Measurements from ENCODE around the gene CDC42SE2.
"Not testable (repeated sequence)": the region's sequence is repeated elsewhere in the genome, so short reads cannot be mapped to it uniquely, and the experiment has no call there.

Gene CDC42SE2

DNA sequence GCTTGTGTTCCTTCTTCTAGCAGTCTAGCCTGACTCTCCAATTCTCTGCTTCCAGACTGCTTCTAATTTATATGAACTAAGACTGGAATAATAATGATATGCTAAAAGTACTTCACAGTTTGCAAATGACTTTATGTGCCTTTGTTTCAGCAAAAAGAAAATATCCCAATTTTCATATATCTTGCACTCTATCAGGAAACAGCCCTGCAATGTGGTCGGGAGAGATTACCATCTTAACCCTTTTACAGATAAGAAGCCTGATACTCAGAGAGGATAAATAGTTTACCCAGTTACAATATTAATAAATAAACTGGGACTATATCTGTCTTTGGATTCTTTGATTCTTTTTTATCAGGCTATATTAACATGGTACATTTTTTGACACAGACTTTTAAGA lies 126.0 kb downstream of the CDC42SE2 start:
- no peak for DNase-seq (ENCODE audit: low read depth)

GRCh38 chr5:131392466-131393095 lies 128.7 kb downstream of the CDC42SE2 start:
- DNase-seq (ENCODE audit: low read depth): no peak

- DNase-seq (ENCODE audit: low read depth): no peak
Measured at GRCh38 chr5:131393498-131393968, 129.7 kb downstream of the CDC42SE2 start.

GRCh38 chr5:131394128-131394527 lies 130.3 kb downstream of the CDC42SE2 start:
- DNase-seq (ENCODE audit: low read depth): no peak

GRCh38 chr5:131396015-131396414 lies 132.2 kb downstream of the CDC42SE2 start:
- no peak for DNase-seq (ENCODE audit: low read depth)

DNA sequence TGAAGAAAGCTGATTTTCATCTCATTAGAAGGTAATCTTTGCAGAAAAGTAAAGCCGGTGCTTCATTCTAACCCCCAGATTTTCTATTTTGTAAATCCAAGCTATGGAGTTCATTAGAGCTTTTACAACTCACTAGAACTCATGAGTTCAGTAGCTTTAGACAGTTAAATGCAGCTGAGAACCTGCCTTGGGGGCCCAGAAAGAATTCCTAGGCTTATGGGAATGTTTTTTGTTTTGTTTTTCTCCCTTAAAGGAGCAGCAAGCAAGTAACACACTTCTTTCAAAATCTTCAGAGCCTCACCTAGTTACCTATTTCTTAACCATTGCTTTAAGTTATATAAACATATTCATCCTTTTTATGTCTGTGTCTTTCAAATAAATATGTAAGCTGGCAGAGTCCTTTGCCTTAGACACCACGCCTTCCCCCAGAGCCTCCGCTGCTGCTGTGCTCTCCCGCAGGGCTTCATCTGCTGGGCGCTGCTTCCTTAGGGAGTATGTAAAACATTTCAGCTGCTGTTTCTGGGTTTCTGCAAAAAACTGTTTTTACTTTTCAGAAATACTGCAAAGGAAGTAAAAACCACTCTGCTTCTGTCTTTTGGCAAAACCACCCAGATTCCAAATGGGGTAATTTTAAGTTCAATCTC lies 132.9 kb downstream of the CDC42SE2 start:
- no peak for DNase-seq (ENCODE audit: low read depth)

GRCh38 chr5:131399007-131399406 lies 135.2 kb downstream of the CDC42SE2 start:
- not testable (repeated sequence) for DNase-seq (ENCODE audit: low read depth)

DNA sequence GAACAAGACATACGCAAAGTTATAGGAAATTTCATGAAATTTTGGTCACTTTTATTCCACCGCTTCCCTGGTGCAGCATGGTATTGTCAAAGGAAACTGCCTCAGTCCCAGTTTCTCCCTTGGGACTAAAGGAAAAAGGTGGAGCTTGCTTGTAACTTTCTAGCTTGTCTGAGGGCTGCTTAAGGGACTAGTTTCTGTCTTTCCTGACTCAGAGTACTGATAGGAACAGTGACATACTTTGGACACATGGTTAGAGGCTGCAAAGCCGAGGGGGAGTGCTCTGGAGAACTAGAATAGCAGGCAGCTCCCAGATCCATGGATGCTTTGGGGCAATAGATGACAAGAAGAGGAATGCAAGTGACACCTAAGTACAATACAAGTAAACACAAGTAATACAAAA lies 136.7 kb downstream of the CDC42SE2 start:
- no peak for DNase-seq (ENCODE audit: low read depth)

GRCh38 chr5:131405674-131406073 lies 141.8 kb downstream of the CDC42SE2 start:
- no peak for DNase-seq (ENCODE audit: low read depth)

GRCh38 chr5:131406076-131406475 lies 142.2 kb downstream of the CDC42SE2 start:
- no peak for DNase-seq (ENCODE audit: low read depth)

GRCh38 chr5:131406975-131407638 lies 143.3 kb downstream of the CDC42SE2 start:
- DNase-seq (ENCODE audit: low read depth): no peak

DNA sequence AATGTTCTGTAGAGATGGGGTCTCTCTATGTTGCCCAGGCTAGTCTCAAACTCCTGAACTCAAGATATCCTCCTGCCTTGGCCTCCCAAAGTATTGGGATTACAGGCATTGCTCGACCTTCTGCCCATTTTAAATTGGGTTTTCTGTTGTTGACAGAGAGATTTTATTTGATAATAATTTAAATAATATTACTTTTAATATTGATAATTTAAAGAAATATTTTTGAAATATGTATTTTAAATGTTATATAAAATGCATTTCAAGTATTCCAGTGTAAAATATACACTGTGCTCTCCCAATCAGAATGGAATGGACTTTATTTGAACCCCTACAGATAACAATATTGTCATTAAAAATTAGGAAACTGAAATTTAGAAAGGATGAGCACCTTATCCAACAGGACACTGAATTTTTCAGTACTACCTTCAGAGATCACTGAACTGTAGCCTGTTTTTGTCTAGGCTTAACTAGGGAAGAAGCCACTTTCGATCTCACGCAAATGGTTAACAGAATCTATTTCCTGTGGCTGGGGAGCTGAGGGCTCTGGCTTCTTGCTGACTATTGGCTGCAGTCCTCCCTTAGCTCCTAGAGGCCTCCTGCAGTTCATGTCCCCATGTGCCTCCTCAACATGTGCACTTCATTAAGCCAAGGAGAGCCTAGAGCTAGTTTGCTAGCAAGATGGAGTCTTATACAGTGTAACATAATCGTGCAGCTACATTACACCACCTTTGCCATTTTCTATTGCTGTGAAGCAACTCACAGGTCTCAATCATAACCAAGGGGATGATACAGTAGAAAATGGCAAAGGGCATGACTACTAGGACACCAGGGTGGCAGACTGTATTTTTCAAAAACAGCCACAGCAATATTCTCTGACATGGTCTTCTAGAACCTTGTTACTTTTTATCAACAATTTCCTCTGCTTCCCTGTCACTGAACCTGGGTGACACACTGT lies 150.0 kb downstream of the CDC42SE2 start:
- DNase-seq (ENCODE audit: low read depth): no peak

DNA sequence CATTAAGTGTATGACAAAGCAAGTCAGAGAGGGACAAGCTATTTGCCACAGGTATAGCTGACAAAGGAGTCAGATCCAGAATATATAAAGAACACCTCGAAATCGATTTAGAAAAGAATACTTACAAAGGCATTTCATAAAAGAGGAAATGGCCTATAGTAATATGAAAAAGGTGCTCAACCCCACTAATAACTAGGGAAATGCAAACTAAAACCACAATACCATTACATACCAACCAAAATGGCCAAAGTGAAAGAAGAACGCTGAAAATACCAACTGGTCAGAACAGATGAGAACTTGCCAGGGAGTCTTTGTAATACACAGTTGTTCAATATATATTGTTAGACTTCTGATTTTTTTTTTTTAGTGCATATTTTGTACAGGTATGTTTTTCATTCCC lies 152.9 kb downstream of the CDC42SE2 start:
- no peak for DNase-seq (ENCODE audit: low read depth)

DNA sequence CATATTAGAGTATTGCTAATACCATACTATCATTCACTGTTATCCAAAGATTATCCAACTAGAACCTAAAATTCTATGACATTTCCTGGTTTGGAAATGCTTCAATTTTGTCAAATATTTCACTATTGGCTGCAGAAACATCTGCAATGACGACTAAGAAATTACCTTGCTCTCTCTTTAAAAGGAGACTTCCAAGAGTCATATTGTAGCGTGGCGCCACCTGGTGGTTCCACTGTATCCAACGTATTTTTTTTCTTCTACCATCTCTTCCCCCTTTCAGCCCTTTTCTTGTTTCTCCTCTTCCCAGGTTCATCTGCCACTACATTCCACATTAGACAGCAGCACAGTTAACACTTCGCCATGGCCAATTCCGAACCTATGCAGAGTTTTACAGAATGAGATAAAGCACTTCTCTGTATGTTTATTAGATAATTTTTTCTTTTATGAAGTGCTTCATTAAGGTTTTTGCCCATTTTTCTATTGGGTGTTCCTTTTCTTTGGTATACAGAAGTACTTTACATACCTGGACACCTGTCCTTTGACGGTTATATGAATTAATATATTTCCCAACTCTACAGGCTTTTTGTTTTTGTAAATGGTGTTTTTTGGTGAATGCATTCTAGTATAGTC lies 153.5 kb downstream of the CDC42SE2 start:
- peak; percentile 35 for DNase-seq (ENCODE audit: low read depth)

- DNase-seq (ENCODE audit: low read depth): no peak
Measured at GRCh38 chr5:131418846-131419245, 155.0 kb downstream of the CDC42SE2 start.

DNA sequence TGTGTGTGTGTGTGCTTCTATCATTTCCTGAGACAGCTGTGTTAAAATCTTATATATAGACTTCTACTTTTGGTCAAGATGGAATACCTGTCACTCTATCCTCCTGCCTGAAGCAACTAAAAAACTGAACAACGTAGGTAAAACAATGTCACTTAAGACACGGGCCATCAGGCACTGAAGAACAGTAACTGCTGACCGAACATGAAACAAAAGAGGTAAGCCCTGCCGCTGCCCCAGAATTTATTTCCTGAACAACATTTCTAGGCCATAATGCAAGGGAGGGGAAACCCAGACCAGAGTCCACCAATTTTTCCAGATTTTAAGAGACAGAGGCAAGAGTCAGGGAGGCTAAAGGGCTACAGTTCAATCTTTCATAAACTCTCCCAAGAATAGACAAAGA lies 156.0 kb downstream of the CDC42SE2 start:
- DNase-seq (ENCODE audit: low read depth): no peak

DNA sequence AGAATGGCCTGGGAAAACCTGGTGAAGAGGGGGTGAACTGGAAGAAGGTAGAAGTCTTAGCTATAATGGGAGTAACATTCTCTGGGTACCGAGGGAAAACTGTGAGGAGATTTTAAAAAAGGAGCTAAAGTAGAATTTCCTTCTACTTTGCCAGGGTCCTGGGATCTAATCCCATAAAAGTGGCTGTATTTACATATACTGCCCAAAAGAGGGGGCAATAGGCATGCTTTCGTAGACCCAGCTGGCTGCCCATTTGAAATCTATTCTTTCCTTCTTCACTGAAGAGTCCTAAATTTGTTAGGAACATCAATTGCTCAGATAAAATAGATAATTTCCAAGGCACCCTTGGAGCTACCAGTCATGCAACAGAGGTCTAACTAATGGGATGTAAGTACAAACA lies 159.2 kb downstream of the CDC42SE2 start:
- DNase-seq (ENCODE audit: low read depth): no peak

- no peak for DNase-seq (ENCODE audit: low read depth)
Measured at GRCh38 chr5:131426011-131426410, 162.2 kb downstream of the CDC42SE2 start.

GRCh38 chr5:131430794-131431193 lies 166.9 kb downstream of the CDC42SE2 start:
- DNase-seq (ENCODE audit: low read depth): no peak

DNA sequence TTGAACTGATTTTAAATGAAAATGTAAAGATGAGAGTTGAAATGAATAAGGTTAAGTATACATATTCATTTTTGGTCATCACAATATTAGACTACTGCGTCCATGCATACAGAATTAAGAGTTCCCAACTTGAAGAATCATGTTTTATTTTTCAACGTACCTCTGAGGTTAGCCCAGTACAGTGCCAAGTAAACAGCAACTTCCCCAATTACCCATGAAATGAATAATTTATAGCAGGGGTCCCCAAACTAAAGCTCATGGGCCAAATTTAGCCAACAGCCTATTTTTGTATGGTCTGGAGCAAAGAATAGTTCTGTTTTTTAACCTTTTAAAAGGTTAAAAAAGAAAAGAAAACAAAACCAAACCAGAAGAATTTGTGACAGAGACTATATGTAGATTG lies 167.9 kb downstream of the CDC42SE2 start:
- no peak for DNase-seq (ENCODE audit: low read depth)

DNA sequence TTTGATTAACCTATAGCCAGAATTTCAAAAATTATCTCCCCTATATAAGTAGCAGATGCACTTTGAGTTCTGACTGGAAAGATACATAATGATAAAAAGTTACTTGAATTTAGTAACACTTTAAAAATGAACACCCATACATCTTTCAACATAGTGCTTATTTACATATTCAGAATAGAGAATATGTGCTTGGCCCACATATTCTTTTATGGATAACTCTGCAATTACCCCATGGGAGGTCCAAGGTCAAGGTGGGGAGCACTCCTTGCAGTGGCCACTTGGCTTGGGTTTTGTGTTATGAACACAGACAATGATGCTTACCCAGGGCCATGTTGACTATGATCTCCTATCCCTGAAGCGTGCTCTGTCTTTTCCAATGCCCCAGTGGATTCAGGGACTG lies 169.3 kb downstream of the CDC42SE2 start:
- DNase-seq (ENCODE audit: low read depth): no peak

- no peak for DNase-seq (ENCODE audit: low read depth)
Measured at GRCh38 chr5:131436081-131436480, 172.2 kb downstream of the CDC42SE2 start.
